Measurements from ENCODE around the gene PEX5L. TPM values are rescaled to one million over a fixed set of nuclear protein-coding genes. Genes with fewer than 3 reads are reported as not detected.

The PEX5L gene
- total RNA-seq, 1 experiment from 2014 or later: 0.47 TPM

DNA sequence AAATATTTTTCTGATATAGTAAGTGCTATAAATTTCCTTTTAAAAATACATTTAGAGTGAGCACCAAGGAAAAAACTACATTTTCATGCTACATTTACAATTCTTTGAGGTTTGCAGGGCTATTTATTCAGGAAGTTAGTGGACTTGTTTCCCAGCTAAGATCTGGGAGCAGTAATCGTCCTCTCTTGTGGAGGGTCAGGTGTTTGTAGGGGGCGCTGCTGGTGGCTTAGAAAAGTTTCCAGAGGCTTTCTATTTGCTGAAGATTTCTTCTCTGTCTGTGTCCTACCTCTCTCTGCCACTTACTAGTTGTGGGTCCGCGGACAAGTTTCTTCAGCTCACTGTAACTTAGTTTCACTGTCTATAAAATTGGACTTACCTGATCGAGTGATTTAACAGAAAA, 163.9 kb downstream of the PEX5L start:
- intact Hi-C loops (cut with micrococcal nuclease): no loop called here
- TF ChIP-seq CTCF (IDR thresholded peaks at IDR 0.05; ENCODE audit: unreplicated experiment): no peak
- H3K4me1 Mint-ChIP-seq (ENCODE audit: insufficient read depth, unreplicated experiment): no peaks in the 10 kb centered on the region
- H3K27ac Mint-ChIP-seq (ENCODE audit: low read depth, unreplicated experiment): no peak overlapping the region
- POLR2A ChIA-PET: no interaction called here
- no TSS peak for BruUV-seq (replicated peaks)
- H3K9me3 Mint-ChIP-seq (ENCODE audit: unreplicated experiment): no peaks in the 10 kb centered on the region
- CTCF ChIA-PET: no interaction called here
- no peaks in the 10 kb centered on the region for H3K27me3 Mint-ChIP-seq (ENCODE audit: insufficient read depth, unreplicated experiment)
- no peak overlapping the region for H3K4me3 Mint-ChIP-seq (ENCODE audit: unreplicated experiment)
- H3K36me3 Mint-ChIP-seq (ENCODE audit: insufficient read depth, unreplicated experiment): no peaks in the 10 kb centered on the region
- no peak for DNase-seq (ENCODE audit: unreplicated experiment)

- BruUV-seq (replicated peaks): no TSS peak
These were observed 165.0 kb downstream of the PEX5L start for GRCh38 chr3:179871782-179872181.

DNA sequence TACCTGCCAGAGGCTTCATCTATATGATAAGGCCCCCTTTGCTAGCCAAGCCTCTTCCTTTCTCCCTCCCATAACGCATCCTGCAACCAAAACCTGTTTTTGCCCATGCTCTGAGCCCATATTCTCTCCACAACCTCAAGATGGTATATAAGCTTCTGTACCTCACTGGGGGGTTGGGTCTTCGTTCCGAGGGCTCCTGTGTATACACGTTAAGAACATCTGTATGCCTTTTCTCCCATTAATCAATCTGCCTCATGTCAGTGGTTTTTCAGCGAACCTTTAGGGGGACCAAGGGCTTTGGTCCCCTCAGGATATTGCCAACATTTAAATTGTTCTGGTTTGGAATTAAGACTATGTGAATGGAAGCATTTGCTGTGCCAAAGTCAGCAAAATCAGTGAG, 168.0 kb downstream of the PEX5L start:
- no peaks in the 10 kb centered on the region for H3K4me1 Mint-ChIP-seq (ENCODE audit: insufficient read depth, unreplicated experiment)
- TF ChIP-seq CTCF (IDR thresholded peaks at IDR 0.05; ENCODE audit: unreplicated experiment): no peak
- no peak overlapping the region for H3K4me3 Mint-ChIP-seq (ENCODE audit: unreplicated experiment)
- H3K27me3 Mint-ChIP-seq (ENCODE audit: insufficient read depth, unreplicated experiment): no peaks in the 10 kb centered on the region
- intact Hi-C loops (cut with micrococcal nuclease): no loop called here
- H3K27ac Mint-ChIP-seq (ENCODE audit: low read depth, unreplicated experiment): no peak overlapping the region
- ChIA-PET CTCF (no interaction called here), POLR2A (interaction anchor here (0.8 kb wide), 1 partner anchor 19 kb away, joined by 4 read pairs; no protein-coding TSS in a partner anchor)
- BruUV-seq (replicated peaks): no TSS peak
- DNase-seq (ENCODE audit: unreplicated experiment): no peak
- no peaks in the 10 kb centered on the region for H3K9me3 Mint-ChIP-seq (ENCODE audit: unreplicated experiment)
- no peaks in the 10 kb centered on the region for H3K36me3 Mint-ChIP-seq (ENCODE audit: insufficient read depth, unreplicated experiment)

More at GRCh38 chr3:179871782-179872181, 165.0 kb downstream of the PEX5L start:
- POLR2A ChIA-PET: no interaction called here
- no peak for TF ChIP-seq CTCF (IDR thresholded peaks at IDR 0.05; ENCODE audit: unreplicated experiment)
- H3K4me3 Mint-ChIP-seq (ENCODE audit: unreplicated experiment): no peak overlapping the region
- no peak for DNase-seq (ENCODE audit: unreplicated experiment)
- H3K36me3 Mint-ChIP-seq (ENCODE audit: insufficient read depth, unreplicated experiment): no peaks in the 10 kb centered on the region
- H3K27me3 Mint-ChIP-seq (ENCODE audit: insufficient read depth, unreplicated experiment): no peaks in the 10 kb centered on the region
- intact Hi-C loops (cut with micrococcal nuclease): no loop called here
- no peak overlapping the region for H3K27ac Mint-ChIP-seq (ENCODE audit: low read depth, unreplicated experiment)
- CTCF ChIA-PET: no interaction called here
- no peaks in the 10 kb centered on the region for H3K9me3 Mint-ChIP-seq (ENCODE audit: unreplicated experiment)
- no peaks in the 10 kb centered on the region for H3K4me1 Mint-ChIP-seq (ENCODE audit: insufficient read depth, unreplicated experiment)

- POLR2A ChIA-PET: no interaction called here
- no TSS peak for BruUV-seq (replicated peaks)
- Mint-ChIP-seq H3K4me3 (ENCODE audit: unreplicated experiment) (no peak overlapping the region), H3K9me3 (ENCODE audit: unreplicated experiment) (no peaks in the 10 kb centered on the region), H3K36me3 (ENCODE audit: insufficient read depth, unreplicated experiment) (no peaks in the 10 kb centered on the region), H3K4me1 (ENCODE audit: insufficient read depth, unreplicated experiment) (no peaks in the 10 kb centered on the region), H3K27me3 (ENCODE audit: insufficient read depth, unreplicated experiment) (no peaks in the 10 kb centered on the region), H3K27ac (ENCODE audit: low read depth, unreplicated experiment) (no peak overlapping the region)
- CTCF ChIA-PET: no interaction called here
- intact Hi-C loops (cut with micrococcal nuclease): no loop called here
- no peak for DNase-seq (ENCODE audit: unreplicated experiment)
- no peak for TF ChIP-seq CTCF (IDR thresholded peaks at IDR 0.05; ENCODE audit: unreplicated experiment)
These were observed 168.8 kb downstream of the PEX5L start for GRCh38 chr3:179867961-179868360.

Measured in MCF 10A (cell line).